Iris pigment epithelial cell (primary cell): Measurements from ENCODE around the gene CFAP206.
"Not testable (repeated sequence)": the region's sequence is repeated elsewhere in the genome, so short reads cannot be mapped to it uniquely, and the experiment has no call there.

Experiments used
- DNase-seq: peaks from one replicate; pipeline ENCODE4 v3.0.0-alpha.2; 2011; ENCODE audit warnings: low read depth

The CFAP206 gene

GRCh38 chr6:87421576-87421975 lies 13.8 kb downstream of the CFAP206 start:
- no peak for DNase-seq

DNA sequence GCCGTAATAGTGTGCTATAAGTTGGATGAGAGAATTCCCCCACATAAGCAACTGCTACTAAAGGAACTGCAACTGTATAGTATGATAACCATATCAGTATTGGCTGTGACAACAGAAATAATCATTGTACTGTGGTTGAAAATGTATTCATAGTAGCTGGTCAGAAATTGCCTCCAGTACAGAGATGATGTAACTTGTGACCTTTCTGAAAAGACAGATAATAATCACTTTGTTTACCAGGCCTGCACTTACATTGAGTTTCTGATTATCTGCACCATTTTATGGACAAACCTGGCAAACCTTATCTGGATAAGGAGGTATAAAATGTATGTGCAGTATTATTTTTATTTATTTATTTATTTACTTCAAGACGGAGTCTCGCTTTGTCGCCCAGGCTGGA lies 19.0 kb downstream of the CFAP206 start:
- no peak for DNase-seq

- DNase-seq = no peak
These were observed 22.7 kb downstream of the CFAP206 start for GRCh38 chr6:87430499-87430898.

GRCh38 chr6:87431263-87431662 lies 23.5 kb downstream of the CFAP206 start:
- peak; percentile 18 for DNase-seq

GRCh38 chr6:87436435-87436834 lies 28.7 kb downstream of the CFAP206 start:
- peak; percentile 69 for DNase-seq

GRCh38 chr6:87441711-87442110 lies 33.9 kb downstream of the CFAP206 start:
- DNase-seq = no peak

GRCh38 chr6:87444362-87444761 lies 36.6 kb downstream of the CFAP206 start:
- no peak for DNase-seq

GRCh38 chr6:87465051-87465450 lies 57.3 kb downstream of the CFAP206 start:
- no peak for DNase-seq

GRCh38 chr6:87472525-87473418 lies 65.0 kb downstream of the CFAP206 start, which contains the start of gene SLC35A1:
TSS of gene SLC35A1 (plus strand) at chr6:87472974. CDS start at chr6:87473004, 30 bp downstream.
- peak; percentile 79 for DNase-seq

GRCh38 chr6:87473419-87473903 lies 65.7 kb downstream of the CFAP206 start:
- DNase-seq = peak; percentile 70

DNA sequence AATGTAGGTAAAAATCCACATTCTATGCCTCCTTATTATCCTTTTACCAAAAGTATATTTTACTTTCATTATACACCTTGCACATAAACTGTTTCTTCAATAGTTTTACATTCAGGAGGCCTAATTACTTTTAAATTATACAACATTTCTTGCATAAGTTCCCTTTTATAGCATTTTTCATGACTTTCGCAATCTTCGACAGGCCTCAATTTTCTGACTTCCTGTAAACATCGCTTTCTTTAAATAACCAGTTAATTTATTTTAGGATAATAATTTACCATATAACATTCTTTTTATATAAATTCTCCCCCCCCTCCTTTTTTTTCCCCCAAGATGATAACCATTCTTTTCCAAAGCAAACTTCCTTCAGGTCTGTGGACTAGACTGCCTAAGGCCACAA lies 74.2 kb downstream of the CFAP206 start:
- DNase-seq = peak; percentile 27

DNA sequence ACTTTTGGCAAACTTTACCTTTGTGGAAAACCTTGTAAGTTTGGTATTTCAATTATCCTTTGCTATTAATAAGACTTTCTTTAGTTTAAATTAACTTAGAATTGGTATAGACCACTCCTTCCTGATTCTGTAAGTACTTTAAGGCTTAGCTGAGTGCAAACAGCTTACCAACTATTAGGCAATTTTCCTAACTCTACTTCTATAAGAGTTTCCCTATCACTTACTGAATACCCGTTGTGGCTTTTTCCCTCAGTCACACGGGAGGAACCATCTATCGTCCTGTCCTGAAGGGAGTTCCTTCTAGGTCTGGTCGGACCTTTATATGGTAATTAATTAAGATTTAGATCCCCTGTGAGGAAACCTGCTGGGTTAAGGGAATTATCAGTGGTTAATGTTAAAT lies 74.6 kb downstream of the CFAP206 start:
- DNase-seq = peak; percentile 27

DNA sequence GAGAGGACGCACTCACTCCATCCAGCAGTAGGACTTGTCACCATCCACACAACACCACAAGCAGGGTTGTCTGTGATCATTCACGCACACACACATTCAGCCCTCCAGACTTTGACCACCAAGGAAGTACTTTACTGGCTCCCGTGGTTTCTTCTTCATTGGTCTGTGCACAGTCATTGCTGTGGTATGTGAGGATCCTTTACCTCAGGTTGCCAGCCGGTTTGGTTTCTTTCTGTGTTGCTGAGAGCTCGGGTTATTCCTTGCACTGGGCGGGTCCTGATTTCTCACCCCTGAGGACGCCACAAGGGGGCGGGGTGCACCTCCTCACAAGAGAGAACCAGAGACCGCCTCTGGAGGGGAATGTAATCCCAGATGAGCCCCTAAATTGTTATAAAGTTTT lies 76.2 kb downstream of the CFAP206 start:
- peak; percentile 85 for DNase-seq

- no peak for DNase-seq
These were observed 76.7 kb downstream of the CFAP206 start for GRCh38 chr6:87484491-87484890.

DNA sequence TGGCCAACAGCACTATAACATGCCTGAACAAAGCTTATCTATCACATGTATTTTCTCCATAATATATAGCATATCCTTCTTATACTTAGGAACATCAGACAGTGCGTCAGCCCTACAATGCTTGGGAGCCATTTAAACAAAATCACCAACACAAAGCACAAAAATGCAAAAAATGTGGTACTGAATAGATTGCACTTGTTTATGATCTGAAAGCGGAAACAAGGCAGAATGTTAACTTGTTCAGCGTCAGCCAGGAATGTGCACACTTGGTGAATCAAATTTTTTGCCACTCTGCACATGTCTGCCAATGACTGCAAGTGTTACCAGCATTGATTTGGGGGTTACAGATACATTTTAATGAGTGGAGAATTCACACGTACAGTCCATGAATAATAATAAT lies 79.8 kb downstream of the CFAP206 start:
- peak; percentile 45 for DNase-seq

DNA sequence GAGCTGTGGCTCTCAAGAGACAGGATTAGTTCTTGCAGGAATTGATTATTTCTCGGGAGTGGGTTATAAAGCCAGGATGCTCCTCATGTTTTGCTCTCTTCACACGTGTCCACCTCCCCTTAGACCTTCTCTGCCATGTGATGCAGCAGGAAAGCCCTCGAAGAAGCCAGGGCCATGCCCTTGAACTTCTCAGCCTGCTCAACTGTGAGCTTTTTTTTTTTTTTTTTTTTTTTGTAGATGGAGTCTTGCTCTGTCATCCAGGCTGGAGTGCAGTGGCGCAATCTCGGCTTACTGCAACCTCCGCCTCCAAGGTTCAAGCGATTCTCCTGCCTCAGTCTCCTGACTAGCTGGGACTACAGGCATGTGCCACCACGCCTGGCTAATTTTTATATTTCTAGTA lies 81.6 kb downstream of the CFAP206 start:
- not testable (repeated sequence) for DNase-seq

GRCh38 chr6:87494761-87495422 lies 87.1 kb downstream of the CFAP206 start:
- DNase-seq = no peak

GRCh38 chr6:87498048-87498447 lies 90.3 kb downstream of the CFAP206 start:
- no peak for DNase-seq

GRCh38 chr6:87501809-87502572 lies 94.2 kb downstream of the CFAP206 start:
- DNase-seq = peak; percentile 16

DNA sequence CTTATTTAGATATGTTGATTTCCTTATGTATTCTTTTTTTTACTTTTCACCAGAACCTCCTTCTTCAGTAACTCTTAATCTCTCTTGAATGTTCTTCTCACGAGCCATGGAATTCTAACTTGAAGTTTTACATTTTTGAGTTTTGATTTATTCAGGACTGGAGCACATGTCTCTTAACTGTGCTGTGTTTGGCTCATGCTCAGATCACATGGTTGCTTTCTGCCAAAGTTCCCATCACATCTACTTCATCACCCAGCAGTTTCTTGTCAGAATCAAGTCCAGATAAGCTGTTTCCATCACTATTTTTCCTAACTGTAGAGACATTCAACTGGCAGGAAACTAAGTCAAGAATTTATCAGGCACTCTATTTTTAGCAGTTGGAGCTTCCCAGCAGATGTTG lies 96.7 kb downstream of the CFAP206 start:
- DNase-seq = peak; percentile 17
